H1 (cell line): ENCODE data around the gene KIF26A. TPM values are rescaled to one million over a fixed set of nuclear protein-coding genes. Genes with fewer than 3 reads are reported as not detected.

Experiments used
- ATF2 ChIP-seq: IDR thresholded peaks from 2 replicates; pipeline ENCODE4 v1.6.1; 2012; ENCODE audit warnings: low read length, inconsistent platforms
- EZH2 ChIP-seq: fragments of 200-600 bp; sonication (generic); IDR thresholded peaks from 2 replicates; pipeline ENCODE4 v1.7.1; 2012; ENCODE audit warnings: low read depth, mild to moderate bottlenecking, moderate library complexity, low read length, inconsistent platforms; ENCODE audit not compliant: severe bottlenecking
- HDAC2 ChIP-seq, 2 experiments: fragments of 300-600 bp in 1 of 2; sonication (generic) in 1 of 2; IDR thresholded peaks; 2 replicates each; pipeline ENCODE4 v1.6.1; 2011 to 2012; ENCODE audit warnings: low read depth in 2 of 2, low read length in 2 of 2, mild to moderate bottlenecking in 2 of 2, moderate library complexity in 2 of 2, borderline replicate concordance in 1 of 2, inconsistent platforms in 1 of 2
- MAX ChIP-seq: IDR thresholded peaks from 2 replicates; pipeline ENCODE4 v1.6.1; 2012; ENCODE audit warnings: inconsistent platforms
- PHF8 ChIP-seq: fragments of 200-600 bp; sonication (generic); conservative IDR thresholded peaks from 2 replicates; pipeline ENCODE4 v1.7.1; 2012; ENCODE audit warnings: low read depth, mild to moderate bottlenecking, inconsistent platforms, low read length, moderate library complexity
- RFX5 ChIP-seq: IDR thresholded peaks from 2 replicates; pipeline ENCODE4 v1.6.1; 2011; ENCODE audit warnings: low read depth, low read length, improper control_type of control experiment, borderline replicate concordance
- polyA plus RNA-seq, 7 experiments: library from polyadenylated mRNA; depleted of rRNA in 3 of 7; stranded (reverse) in 5 of 7; unstranded in 2 of 7; fragments of >200 nt in 5 of 7; fragments of 200-250 nt in 2 of 7; gene quantifications; 1 replicate in 5 of 7; 2 replicates in 1 of 7; 4 replicates in 1 of 7; pipeline versions ENCODE4 v1.2.1 to v1.2.3, GENCODE V29; 2011 to 2013; ENCODE audit warnings: missing spikeins in 2 of 7, mixed read lengths in 2 of 7
- total RNA-seq: library from RNA; stranded (reverse); fragmentation: NEBNext Ultra II Directional; extraction: Animal tissue kit (Norgen Biotek cat#: 25700); gene quantifications from 2 replicates; pipeline ENCODE4 v1.2.1, GENCODE V29; 2021

Gene KIF26A
- total and polyA plus RNA-seq, 2 of the 8 experiments (the other 6 are each of a cell fraction or from before 2014, with no cell fraction given) = 11.5 to 41.6 TPM

GRCh38 chr14:104222396-104223036 is 84.1 kb downstream of the KIF26A start (continued):
- no peak for TF ChIP-seq ATF2
- TF ChIP-seq MAX = no peak
- no peak for TF ChIP-seq RFX5
- TF ChIP-seq HDAC2 (IDR thresholded peaks at IDR 0.05; ENCODE audit: borderline replicate concordance in 1 of 2, low read depth in 2 of 2, low read length in 2 of 2) = no peak
- TF ChIP-seq EZH2 = no peak
- TF ChIP-seq PHF8 = no peak
- TF ChIP-seq, all 59 proteins: peak for 0
